PC-3 (cell line): ENCODE data around the gene APOL1. TPM values are rescaled to one million over a fixed set of nuclear protein-coding genes. Genes with fewer than 3 reads are reported as not detected.
"Not testable (repeated sequence)": the region's sequence is repeated elsewhere in the genome, so short reads cannot be mapped to it uniquely, and the experiment has no call there.

Source experiments
- ATAC-seq: fragments of 200-7000 bp; cut with Tn5 transposase; 2 replicates; pipeline ENCODE4 v1.9.1; 2020; ENCODE audit warnings: mild to moderate bottlenecking, moderate library complexity
- Bru-seq: library from RNA; stranded (reverse); fragments of 400-500 nt; gene quantifications from one replicate; lab custom pipeline; 2021; lab: Mats Ljungman, UMichigan
- BruChase-seq, 2 experiments: library from RNA; stranded (reverse); fragments of 400-500 nt; gene quantifications; one replicate each; lab custom pipeline; 2021; lab: Mats Ljungman, UMichigan
- BruUV-seq: library from RNA; stranded (reverse); fragments of 400-500 nt; replicated peaks from 2 replicates; lab custom pipeline; 2021; lab: Mats Ljungman, UMichigan
- CTCF ChIA-PET: fragments of 300-600 bp; sonication (Branson Sonifier 250); formaldehyde crosslinking; loops from one replicate; lab custom pipeline; 2022; ENCODE audit warnings: antibody characterized with exemption; lab: Charles Lee
- POLR2A ChIA-PET: fragments of 300-600 bp; sonication (Branson Sonifier 250); formaldehyde crosslinking; loops from one replicate; lab custom pipeline; 2022; ENCODE audit warnings: antibody characterized with exemption; ENCODE audit not compliant: unreplicated experiment; lab: Charles Lee
- DNase-seq: peaks from one replicate; pipeline ENCODE4 v3.0.0-alpha.2; 2015
- H2AFZ ChIP-seq: fragments of 300-600 bp; sonication (generic); 2 replicates; pipeline ENCODE4 v1.6.0; 2016; ENCODE audit warnings: antibody characterized with exemption, low read length
- H3F3A ChIP-seq: fragments of 300-600 bp; sonication (generic); one replicate; pipeline ENCODE4 v1.6.0; 2017; ENCODE audit warnings: antibody characterized with exemption, low read length, control low read depth, mild to moderate bottlenecking; ENCODE audit not compliant: unreplicated experiment
- H3K27ac ChIP-seq: fragments of 300-600 bp; sonication (generic); 2 replicates; pipeline ENCODE4 v1.5.1; 2016; ENCODE audit warnings: mild to moderate bottlenecking, low read length
- H3K27me3 ChIP-seq: fragments of 300-600 bp; sonication (generic); 2 replicates; pipeline ENCODE4 v1.6.1; 2016; ENCODE audit warnings: low read length, mixed read lengths
- H3K36me3 ChIP-seq: fragments of 300-600 bp; sonication (generic); 2 replicates; pipeline ENCODE4 v1.6.1; 2016; ENCODE audit warnings: low read depth, mixed run types, low read length, mixed read lengths
- H3K4me1 ChIP-seq: fragments of 300-600 bp; sonication (generic); 2 replicates; pipeline ENCODE4 v1.5.1; 2016; ENCODE audit warnings: low read length; ENCODE audit not compliant: insufficient read depth
- H3K4me2 ChIP-seq: fragments of 300-600 bp; sonication (generic); 2 replicates; pipeline ENCODE4 v1.6.0; 2016; ENCODE audit warnings: low read length
- H3K4me3 ChIP-seq: fragments of 300-600 bp; sonication (generic); 2 replicates; pipeline ENCODE4 v1.5.1; 2016; ENCODE audit warnings: mild to moderate bottlenecking, low read length, mixed read lengths
- H3K79me2 ChIP-seq: fragments of 300-600 bp; sonication (generic); 2 replicates; pipeline ENCODE4 v1.6.1; 2017; ENCODE audit warnings: low read length, mixed read lengths
- H3K9ac ChIP-seq: fragments of 300-600 bp; sonication (generic); 2 replicates; pipeline ENCODE4 v1.6.0; 2016; ENCODE audit warnings: mild to moderate bottlenecking, low read length
- H3K9me2 ChIP-seq: fragments of 300-600 bp; sonication (generic); replicated peaks from 2 replicates; pipeline ENCODE4 v1.6.1; 2016; ENCODE audit warnings: mixed run types, low read length, mixed read lengths
- H3K9me3 ChIP-seq: fragments of 300-600 bp; sonication (generic); 2 replicates; pipeline ENCODE4 v1.6.1; 2016; ENCODE audit warnings: low read length, mixed read lengths
- H4K20me1 ChIP-seq: fragments of 300-600 bp; sonication (generic); 2 replicates; pipeline ENCODE4 v1.6.1; 2016; ENCODE audit warnings: low read length, mixed read lengths
- EZH2 ChIP-seq: fragments of 300-600 bp; sonication (generic); IDR thresholded peaks from one replicate; pipeline ENCODE4 v1.6.1; 2017; ENCODE audit warnings: antibody characterized with exemption, mild to moderate bottlenecking, low read length; ENCODE audit not compliant: unreplicated experiment
- EZH2phosphoT487 ChIP-seq: fragments of 300-600 bp; sonication (generic); IDR thresholded peaks from 2 replicates; pipeline ENCODE4 v1.6.1; 2018; ENCODE audit warnings: mild to moderate bottlenecking, antibody characterized with exemption, low read length, borderline replicate concordance
- intact Hi-C: fragments of 100-400 bp; cut with micrococcal nuclease; formaldehyde crosslinking; loops from 2 replicates; pipeline ENCODE4 v1.9.0; 2023
- long read RNA-seq: library from polyadenylated mRNA; unstranded; transcript quantifications from one replicate; pipeline ENCODE4 v2.0.0, GENCODE V29; 2021; ENCODE audit not compliant: unreplicated experiment
- total RNA-seq: library from RNA; depleted of rRNA; stranded (reverse); fragments of >200 nt; gene quantifications from 2 replicates; pipeline ENCODE4 v1.2.3, GENCODE V29; 2014; rRNA removed
- TF ChIP-seq, protein P1 (sequence below): fragments of 300-600 bp; sonication (generic); conservative IDR thresholded peaks from 2 replicates; pipeline ENCODE4 v1.5.1; 2017; ENCODE audit warnings: antibody characterized with exemption, low read depth, mild to moderate bottlenecking, low read length

The APOL1 gene, protein sequence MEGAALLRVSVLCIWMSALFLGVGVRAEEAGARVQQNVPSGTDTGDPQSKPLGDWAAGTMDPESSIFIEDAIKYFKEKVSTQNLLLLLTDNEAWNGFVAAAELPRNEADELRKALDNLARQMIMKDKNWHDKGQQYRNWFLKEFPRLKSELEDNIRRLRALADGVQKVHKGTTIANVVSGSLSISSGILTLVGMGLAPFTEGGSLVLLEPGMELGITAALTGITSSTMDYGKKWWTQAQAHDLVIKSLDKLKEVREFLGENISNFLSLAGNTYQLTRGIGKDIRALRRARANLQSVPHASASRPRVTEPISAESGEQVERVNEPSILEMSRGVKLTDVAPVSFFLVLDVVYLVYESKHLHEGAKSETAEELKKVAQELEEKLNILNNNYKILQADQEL
- 0.52 TPM in 1 of 2 replicates, not detected in the other for total RNA-seq
- percentile 18 among the genes with signal in this experiment for Bru-seq, nascent RNA
- BruChase-seq, experiment 1, labeled RNA remaining after a 6-hour chase = percentile 11 among the genes with signal in this experiment
- BruChase-seq, experiment 2, labeled RNA remaining after a 2-hour chase = percentile 16 among the genes with signal in this experiment
- long read RNA-seq, partial matches to known transcripts = 0 of 2 reads
- long read RNA-seq, other reads (novel, unspliced or antisense) = 2 of 2 reads

GRCh38 chr22:36252754-36253522, at the start of gene APOL1:
Gene APOL1, plus strand, starts transcription at chr22:36253133. Its CDS starts 1,823 bp downstream, at chr22:36254956.
- DNase-seq = no peak
- ChIA-PET CTCF (no interaction called here), POLR2A (no interaction called here)
- BruUV-seq = no TSS peak
- Histone ChIP-seq H3K4me1 (no peaks in the 10 kb centered on the region), H3K27ac (no peak within 1 kb of the TSS), H3K4me3 (no peak within 1 kb of the TSS), H3K36me3 (no peaks in the 10 kb centered on the region), H3K4me2 (no peak within 1 kb of the TSS), H3K79me2 (no peaks in the 10 kb centered on the region), H3K9me2 (no peaks in the 10 kb centered on the region), H3K9me3 (no peaks in the 10 kb centered on the region), H3K27me3 (no peaks in the 10 kb centered on the region), H3F3A (no peaks in the 10 kb centered on the region), H4K20me1 (no peaks in the 10 kb centered on the region), H2AFZ (no peak within 1 kb of the TSS), H3K9ac (no peak within 1 kb of the TSS)
- ATAC-seq = no peak
- intact Hi-C loops = no loop called here
- no peak for TF ChIP-seq EZH2phosphoT487
- no peak for TF ChIP-seq EZH2
- TF ChIP-seq, protein P1, sequence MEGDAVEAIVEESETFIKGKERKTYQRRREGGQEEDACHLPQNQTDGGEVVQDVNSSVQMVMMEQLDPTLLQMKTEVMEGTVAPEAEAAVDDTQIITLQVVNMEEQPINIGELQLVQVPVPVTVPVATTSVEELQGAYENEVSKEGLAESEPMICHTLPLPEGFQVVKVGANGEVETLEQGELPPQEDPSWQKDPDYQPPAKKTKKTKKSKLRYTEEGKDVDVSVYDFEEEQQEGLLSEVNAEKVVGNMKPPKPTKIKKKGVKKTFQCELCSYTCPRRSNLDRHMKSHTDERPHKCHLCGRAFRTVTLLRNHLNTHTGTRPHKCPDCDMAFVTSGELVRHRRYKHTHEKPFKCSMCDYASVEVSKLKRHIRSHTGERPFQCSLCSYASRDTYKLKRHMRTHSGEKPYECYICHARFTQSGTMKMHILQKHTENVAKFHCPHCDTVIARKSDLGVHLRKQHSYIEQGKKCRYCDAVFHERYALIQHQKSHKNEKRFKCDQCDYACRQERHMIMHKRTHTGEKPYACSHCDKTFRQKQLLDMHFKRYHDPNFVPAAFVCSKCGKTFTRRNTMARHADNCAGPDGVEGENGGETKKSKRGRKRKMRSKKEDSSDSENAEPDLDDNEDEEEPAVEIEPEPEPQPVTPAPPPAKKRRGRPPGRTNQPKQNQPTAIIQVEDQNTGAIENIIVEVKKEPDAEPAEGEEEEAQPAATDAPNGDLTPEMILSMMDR = no peak

DNA sequence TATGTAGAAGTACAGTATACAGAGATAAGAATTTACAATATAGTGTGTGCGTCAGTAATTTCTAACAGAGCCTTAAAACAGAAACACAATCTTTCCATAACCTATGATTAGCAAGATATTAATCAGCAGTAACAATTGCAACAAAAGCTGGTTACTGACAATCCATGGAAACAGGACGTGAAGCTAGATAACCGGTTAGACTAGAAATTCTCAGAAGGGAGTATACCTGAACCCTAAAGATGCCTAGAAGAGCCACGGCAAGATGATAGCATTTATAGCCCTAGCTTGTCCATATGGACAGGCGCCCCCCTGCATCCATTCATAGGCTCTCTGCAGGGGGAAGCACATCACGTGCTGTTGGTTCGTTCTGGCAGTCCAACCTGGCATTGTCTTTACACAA, 49.5 kb upstream of the APOL1 start:
- ATAC-seq, H3K9me2 ChIP-seq, H3K4me1 ChIP-seq, H3K79me2 ChIP-seq, POLR2A ChIA-PET, H3K9ac ChIP-seq, H3K27ac ChIP-seq, H3F3A ChIP-seq, H3K36me3 ChIP-seq, CTCF ChIA-PET, H3K27me3 ChIP-seq, BruUV-seq, H3K9me3 ChIP-seq, H4K20me1 ChIP-seq: not testable (repeated sequence)
- H2AFZ ChIP-seq = peak overlapping the region; percentile 71; the same call in 1 of the 2 replicates
- peak; percentile 56 for DNase-seq
- H3K4me2 ChIP-seq = peak overlapping the region; percentile 81
- intact Hi-C loops = loop anchor here (2.0 kb wide), 1 partner anchor 17 kb away; no protein-coding TSS in a partner anchor
- H3K4me3 ChIP-seq = peak overlapping the region; percentile 60

DNA sequence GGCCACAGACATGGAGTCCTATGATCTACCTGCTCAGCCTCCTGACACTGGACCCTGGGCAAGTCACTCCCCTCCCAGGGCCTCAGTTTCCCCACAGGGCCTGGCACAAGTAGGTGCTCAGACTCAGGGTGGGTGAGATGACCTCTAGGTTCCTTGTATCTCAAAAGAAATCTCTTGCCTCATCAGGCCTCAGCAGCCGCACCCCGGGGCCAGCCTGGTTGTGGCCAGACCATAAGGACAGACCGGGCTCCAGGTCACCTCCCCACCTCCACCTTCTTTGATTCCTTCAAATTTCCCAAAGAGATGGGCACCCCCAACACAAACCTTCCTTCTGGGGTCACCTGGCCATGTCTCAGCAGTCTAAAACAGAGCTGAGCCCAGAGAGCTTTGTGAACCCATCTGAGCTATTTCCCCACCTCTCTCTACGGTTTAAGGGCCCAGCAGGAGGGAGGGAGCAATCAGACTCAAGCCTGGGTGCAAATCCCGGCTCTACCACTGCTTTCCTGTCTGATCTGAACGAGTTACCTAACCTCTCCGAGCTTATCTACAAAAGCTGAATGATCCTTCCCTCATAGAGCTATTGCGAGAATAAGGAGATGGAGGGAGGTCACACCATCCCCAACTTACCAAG, 48.8 kb upstream of the APOL1 start:
- no TSS peak for BruUV-seq
- Histone ChIP-seq H3K27ac (no peak overlapping the region), H3K9me3 (no peaks in the 10 kb centered on the region), H3F3A (no peaks in the 10 kb centered on the region), H3K36me3 (no peaks in the 10 kb centered on the region), H3K4me3 (no peak overlapping the region), H3K4me2 (no peak overlapping the region), H2AFZ (no peak overlapping the region), H3K4me1 (peaks cover 5% of the 10 kb centered on the region; the same call in 1 of the 2 replicates), H3K27me3 (no peaks in the 10 kb centered on the region), H3K79me2 (no peaks in the 10 kb centered on the region), H3K9me2 (no peaks in the 10 kb centered on the region), H4K20me1 (no peaks in the 10 kb centered on the region), H3K9ac (no peak overlapping the region)
- POLR2A ChIA-PET = no interaction called here
- DNase-seq = no peak
- no peak for ATAC-seq
- TF ChIP-seq, protein P1 = no peak
- no peak for TF ChIP-seq EZH2phosphoT487
- TF ChIP-seq EZH2 = no peak
- CTCF ChIA-PET = no interaction called here
- intact Hi-C loops = no loop called here
